H9 (cell line): Measurements from ENCODE around the gene TSPAN9. TPM values are rescaled to one million over a fixed set of nuclear protein-coding genes. Genes with fewer than 3 reads are reported as not detected.
A peak's percentile ranks its signal among the peaks of the same experiment; 100 is the strongest.

Experiments
- DNase-seq: peaks from one replicate; pipeline ENCODE4 v3.0.0-alpha.2; 2017
- H2AFZ ChIP-seq: one replicate; pipeline ENCODE4 v1.6.1; 2013; ENCODE audit warnings: mild to moderate bottlenecking, low read length, control low read depth, moderate library complexity
- H2AK5ac ChIP-seq: 2 replicates; pipeline ENCODE4 v1.6.1; 2013; ENCODE audit warnings: low read length, control low read depth, mixed read lengths; ENCODE audit not compliant: insufficient read length
- H2BK120ac ChIP-seq: one replicate; pipeline ENCODE4 v1.6.1; 2013; ENCODE audit warnings: low read depth, mild to moderate bottlenecking, low read length, control low read depth, inconsistent platforms; ENCODE audit not compliant: poor library complexity, severe bottlenecking
- H2BK12ac ChIP-seq: 2 replicates; pipeline ENCODE4 v1.6.1; 2013; ENCODE audit warnings: low read length, control low read depth, mixed read lengths, low read depth; ENCODE audit not compliant: insufficient read length
- H2BK15ac ChIP-seq: 2 replicates; pipeline ENCODE4 v1.6.1; 2013; ENCODE audit warnings: low read depth, low read length, control low read depth
- H2BK20ac ChIP-seq: one replicate; pipeline ENCODE4 v1.6.1; 2013; ENCODE audit warnings: low read depth, mild to moderate bottlenecking, low read length, control low read depth, inconsistent platforms; ENCODE audit not compliant: poor library complexity, severe bottlenecking
- H2BK5ac ChIP-seq: 2 replicates; pipeline ENCODE4 v1.6.1; 2013; ENCODE audit warnings: low read length, control low read depth, mixed read lengths; ENCODE audit not compliant: insufficient read length
- H3K14ac ChIP-seq: 2 replicates; pipeline ENCODE4 v1.6.1; 2013; ENCODE audit warnings: low read length, control low read depth; ENCODE audit not compliant: insufficient read depth
- H3K18ac ChIP-seq: 2 replicates; pipeline ENCODE4 v1.6.1; 2013; ENCODE audit warnings: low read depth, mild to moderate bottlenecking, mixed read lengths, low read length, control low read depth; ENCODE audit not compliant: insufficient read length
- H3K23ac ChIP-seq: 2 replicates; pipeline ENCODE4 v1.6.1; 2013; ENCODE audit warnings: low read length, control low read depth, mixed read lengths, low read depth; ENCODE audit not compliant: insufficient read length
- H3K23me2 ChIP-seq: 2 replicates; pipeline ENCODE4 v1.6.1; 2013; ENCODE audit warnings: low read depth, mild to moderate bottlenecking, mixed read lengths, low read length, control low read depth; ENCODE audit not compliant: insufficient read length, poor library complexity, severe bottlenecking
- H3K27ac ChIP-seq: 2 replicates; pipeline ENCODE4 v1.5.1; 2013; ENCODE audit warnings: low read length, control low read depth, mixed read lengths, low read depth; ENCODE audit not compliant: insufficient read length
- H3K27me3 ChIP-seq: 2 replicates; pipeline ENCODE4 v1.6.1; 2013; ENCODE audit warnings: low read length, control low read depth, inconsistent platforms; ENCODE audit not compliant: insufficient read depth
- H3K4ac ChIP-seq: 2 replicates; pipeline ENCODE4 v1.6.1; 2013; ENCODE audit warnings: low read depth, mild to moderate bottlenecking, control low read depth, inconsistent platforms, low read length, moderate library complexity
- H3K4me1 ChIP-seq: 2 replicates; pipeline ENCODE4 v1.6.1; 2013; ENCODE audit warnings: low read length, control low read depth, inconsistent platforms; ENCODE audit not compliant: insufficient read depth
- H3K4me2 ChIP-seq: 2 replicates; pipeline ENCODE4 v1.6.1; 2013; ENCODE audit warnings: low read length, control low read depth, mixed read lengths; ENCODE audit not compliant: insufficient read length, insufficient read depth
- H3K56ac ChIP-seq: 2 replicates; pipeline ENCODE4 v1.6.1; 2013; ENCODE audit warnings: low read depth, mild to moderate bottlenecking, mixed read lengths, low read length, control low read depth; ENCODE audit not compliant: insufficient read length
- H3K79me1 ChIP-seq: 2 replicates; pipeline ENCODE4 v1.6.1; 2013; ENCODE audit warnings: low read depth, mild to moderate bottlenecking, moderate library complexity, low read length, control low read depth, inconsistent platforms; ENCODE audit not compliant: insufficient read depth, poor library complexity, severe bottlenecking
- H3K79me2 ChIP-seq: 2 replicates; pipeline ENCODE4 v1.6.1; 2013; ENCODE audit warnings: low read length, control low read depth, inconsistent platforms; ENCODE audit not compliant: insufficient read depth
- H3K9ac ChIP-seq: 2 replicates; pipeline ENCODE4 v1.6.1; 2013; ENCODE audit warnings: low read length, control low read depth, mixed read lengths; ENCODE audit not compliant: insufficient read length; ENCODE audit errors: extremely low read depth
- H3K9me3 ChIP-seq: one replicate; pipeline ENCODE4 v1.6.1; 2013; ENCODE audit warnings: low read depth, low read length, inconsistent platforms; ENCODE audit not compliant: control insufficient read depth
- H3T11ph ChIP-seq: one replicate; pipeline ENCODE4 v1.6.1; 2013; ENCODE audit warnings: mild to moderate bottlenecking, low read length, control low read depth, inconsistent platforms
- H4K20me1 ChIP-seq: one replicate; pipeline ENCODE4 v1.6.1; 2013; ENCODE audit not compliant: control insufficient read depth, insufficient read length, insufficient read depth
- H4K5ac ChIP-seq: 2 replicates; pipeline ENCODE4 v1.6.1; 2013; ENCODE audit warnings: low read depth, mild to moderate bottlenecking, mixed read lengths, low read length, control low read depth; ENCODE audit not compliant: insufficient read length
- H4K8ac ChIP-seq: replicated peaks from 2 replicates; pipeline ENCODE4 v1.6.1; 2013; ENCODE audit warnings: low read length, control low read depth, mixed read lengths, low read depth; ENCODE audit not compliant: insufficient read length
- H4K91ac ChIP-seq: 2 replicates; pipeline ENCODE4 v1.6.1; 2013; ENCODE audit warnings: low read depth, mild to moderate bottlenecking, moderate library complexity, mixed read lengths, low read length, control low read depth; ENCODE audit not compliant: insufficient read length
- H3K27ac Mint-ChIP-seq, 3 experiments: 2 replicates in 2 of 3; 3 replicates in 1 of 3; pipeline ENCODE4 v1.8.0; 2020 to 2021; ENCODE audit warnings: mixed read lengths in 3 of 3, mild to moderate bottlenecking in 1 of 3, moderate library complexity in 1 of 3
- H3K27me3 Mint-ChIP-seq: 2 replicates; pipeline ENCODE4 v1.8.0; 2021; ENCODE audit warnings: low read depth, mild to moderate bottlenecking, moderate library complexity, mixed read lengths
- H3K36me3 Mint-ChIP-seq, 3 experiments: 2 replicates in 2 of 3; 3 replicates in 1 of 3; pipeline ENCODE4 v1.8.0; 2020 to 2021; ENCODE audit warnings: low read depth in 3 of 3, mixed read lengths in 3 of 3; ENCODE audit not compliant: insufficient read depth in 1 of 3
- H3K4me1 Mint-ChIP-seq, 2 experiments: 2 replicates each; pipeline ENCODE4 v1.8.0; 2020; ENCODE audit warnings: mixed read lengths in 2 of 2
- H3K4me3 Mint-ChIP-seq, 2 experiments: 2 replicates in 1 of 2; 3 replicates in 1 of 2; pipeline ENCODE4 v1.8.0; 2020 to 2021; ENCODE audit warnings: mild to moderate bottlenecking in 2 of 2, mixed read lengths in 2 of 2, moderate library complexity in 1 of 2
- H3K9me3 Mint-ChIP-seq, 2 experiments: 2 replicates in 1 of 2; 3 replicates in 1 of 2; pipeline ENCODE4 v1.8.0; 2020; ENCODE audit warnings: mild to moderate bottlenecking in 2 of 2, mixed read lengths in 2 of 2, moderate library complexity in 1 of 2
- WGBS: extraction: QIAGEN DNeasy Blood & Tissue Kit; methylation state at CpG from one replicate; pipeline ENCODE4 v1.1.7; 2013; ENCODE audit warnings: missing lambda C conversion rate, low lambda C conversion rate, mixed read lengths; ENCODE audit not compliant: insufficient read length; ENCODE audit errors: extremely low coverage; 5-methylcytosine and 5-hydroxymethylcytosine counted together
- total RNA-seq: library from RNA; stranded (reverse); gene quantifications from 2 replicates; pipeline ENCODE4 v1.2.1, GENCODE V29; 2021
- TF ChIP-seq, protein P1 (sequence below): fragments of 200-600 bp; sonication (generic); conservative IDR thresholded peaks from 3 replicates; pipeline ENCODE4 v1.8.0; 2021; ENCODE audit warnings: antibody characterized with exemption, mild to moderate bottlenecking

The TSPAN9 gene
- total RNA-seq, 1 experiment from 2014 or later, result 19.0 TPM

DNA sequence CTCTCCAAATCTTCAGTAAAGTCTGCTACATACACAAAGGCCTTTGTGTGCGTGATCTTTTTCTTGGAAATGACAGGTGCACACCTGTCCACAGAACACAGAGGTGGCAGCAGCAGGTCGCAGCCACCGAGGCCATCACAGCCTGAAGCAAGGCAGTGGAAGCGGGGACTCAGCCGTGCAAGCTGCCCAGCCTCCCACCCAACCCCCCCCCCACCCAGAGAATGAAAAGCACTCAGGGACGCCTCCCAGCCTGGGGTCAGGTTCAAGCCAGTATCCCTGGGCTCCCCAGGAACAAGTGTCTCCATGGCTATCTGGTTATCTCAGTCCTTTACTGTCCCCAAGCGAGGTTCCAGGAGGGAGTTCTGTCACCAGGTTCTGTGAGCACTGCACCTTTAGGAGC, 31.2 kb upstream of the TSPAN9 start:
- no peak overlapping the region for H3K14ac ChIP-seq
- H4K8ac ChIP-seq, result no peak overlapping the region
- H3K4me1 ChIP-seq, result no peaks in the 10 kb centered on the region; the same call in 1 of the 2 replicates
- no peak overlapping the region for H4K91ac ChIP-seq
- no peak overlapping the region for H2BK120ac ChIP-seq
- no peak overlapping the region for H2AK5ac ChIP-seq
- no peak overlapping the region for H3K9ac ChIP-seq
- Mint-ChIP-seq H3K4me1 (peaks cover 18 to 22% of the 10 kb centered on the region in 2 experiments), H3K9me3 (no peaks in the 10 kb centered on the region; a peak in 1 of 5 replicates), H3K27me3 (peaks cover 20% of the 10 kb centered on the region), H3K4me3 (no peak overlapping the region), H3K27ac (0 out of 7 replicates have a peak overlapping the region, but pooled peaks of 1 of the 3 experiments have one; percentile 49), H3K36me3 (peaks cover 11 to 37% (median 14%) of the 10 kb centered on the region in 3 experiments; a peak in 5 of 7 replicates)
- H3K18ac ChIP-seq, result no peak overlapping the region
- H3K79me2 ChIP-seq, result no peaks in the 10 kb centered on the region
- H2BK5ac ChIP-seq, result no peak overlapping the region
- H3K9me3 ChIP-seq, result no peaks in the 10 kb centered on the region
- H3K56ac ChIP-seq, result no peak overlapping the region
- no peaks in the 10 kb centered on the region for H3K23me2 ChIP-seq
- no peak overlapping the region for H2BK15ac ChIP-seq
- WGBS, result no CpG with 5 or more reads among the region's 7 CpGs
- H3K23ac ChIP-seq, result no peak overlapping the region
- no peak overlapping the region for H3K27ac ChIP-seq
- H2BK20ac ChIP-seq, result no peak overlapping the region
- H4K20me1 ChIP-seq, result no peaks in the 10 kb centered on the region
- H3K4me2 ChIP-seq, result no peak overlapping the region
- no peaks in the 10 kb centered on the region for H3K79me1 ChIP-seq
- no peak for DNase-seq
- TF ChIP-seq, protein P1, sequence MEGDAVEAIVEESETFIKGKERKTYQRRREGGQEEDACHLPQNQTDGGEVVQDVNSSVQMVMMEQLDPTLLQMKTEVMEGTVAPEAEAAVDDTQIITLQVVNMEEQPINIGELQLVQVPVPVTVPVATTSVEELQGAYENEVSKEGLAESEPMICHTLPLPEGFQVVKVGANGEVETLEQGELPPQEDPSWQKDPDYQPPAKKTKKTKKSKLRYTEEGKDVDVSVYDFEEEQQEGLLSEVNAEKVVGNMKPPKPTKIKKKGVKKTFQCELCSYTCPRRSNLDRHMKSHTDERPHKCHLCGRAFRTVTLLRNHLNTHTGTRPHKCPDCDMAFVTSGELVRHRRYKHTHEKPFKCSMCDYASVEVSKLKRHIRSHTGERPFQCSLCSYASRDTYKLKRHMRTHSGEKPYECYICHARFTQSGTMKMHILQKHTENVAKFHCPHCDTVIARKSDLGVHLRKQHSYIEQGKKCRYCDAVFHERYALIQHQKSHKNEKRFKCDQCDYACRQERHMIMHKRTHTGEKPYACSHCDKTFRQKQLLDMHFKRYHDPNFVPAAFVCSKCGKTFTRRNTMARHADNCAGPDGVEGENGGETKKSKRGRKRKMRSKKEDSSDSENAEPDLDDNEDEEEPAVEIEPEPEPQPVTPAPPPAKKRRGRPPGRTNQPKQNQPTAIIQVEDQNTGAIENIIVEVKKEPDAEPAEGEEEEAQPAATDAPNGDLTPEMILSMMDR, result no peak
- no peak overlapping the region for H4K5ac ChIP-seq
- no peak overlapping the region for H2AFZ ChIP-seq
- H3T11ph ChIP-seq, result no peak overlapping the region
- no peak overlapping the region for H2BK12ac ChIP-seq
- H3K27me3 ChIP-seq, result no peaks in the 10 kb centered on the region
- H3K4ac ChIP-seq, result no peak overlapping the region
